ENCODE measurements around the gene TMEM270. TPM values are rescaled to one million over a fixed set of nuclear protein-coding genes. Genes with fewer than 3 reads are reported as not detected.

The TMEM270 gene
- total and polyA plus RNA-seq, 2 experiments from 2014 or later: not detected

DNA sequence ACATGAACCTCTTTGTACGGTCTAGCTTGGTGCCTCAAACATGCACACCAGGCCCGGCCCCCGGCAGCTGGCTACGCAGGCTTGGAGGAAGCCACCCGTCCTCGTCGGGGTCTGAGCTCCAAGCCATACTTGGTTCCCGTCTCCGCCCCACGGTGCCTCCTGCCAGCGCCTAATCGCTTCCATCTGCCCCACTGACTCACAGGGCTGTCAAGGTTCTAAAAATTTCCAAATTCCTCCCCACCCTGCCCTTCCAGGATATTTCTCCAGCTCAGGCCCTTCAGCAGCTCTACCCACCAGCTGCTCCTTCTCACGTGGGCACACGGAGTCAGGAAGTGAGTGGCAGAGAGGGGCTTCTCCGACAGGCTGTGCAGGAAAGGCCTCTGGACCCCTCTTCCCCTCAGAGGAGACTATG lies 38.8 kb downstream of the TMEM270 start:
- H3K27ac ChIP-seq: no peak overlapping the region
- TF ChIP-seq, protein P1, sequence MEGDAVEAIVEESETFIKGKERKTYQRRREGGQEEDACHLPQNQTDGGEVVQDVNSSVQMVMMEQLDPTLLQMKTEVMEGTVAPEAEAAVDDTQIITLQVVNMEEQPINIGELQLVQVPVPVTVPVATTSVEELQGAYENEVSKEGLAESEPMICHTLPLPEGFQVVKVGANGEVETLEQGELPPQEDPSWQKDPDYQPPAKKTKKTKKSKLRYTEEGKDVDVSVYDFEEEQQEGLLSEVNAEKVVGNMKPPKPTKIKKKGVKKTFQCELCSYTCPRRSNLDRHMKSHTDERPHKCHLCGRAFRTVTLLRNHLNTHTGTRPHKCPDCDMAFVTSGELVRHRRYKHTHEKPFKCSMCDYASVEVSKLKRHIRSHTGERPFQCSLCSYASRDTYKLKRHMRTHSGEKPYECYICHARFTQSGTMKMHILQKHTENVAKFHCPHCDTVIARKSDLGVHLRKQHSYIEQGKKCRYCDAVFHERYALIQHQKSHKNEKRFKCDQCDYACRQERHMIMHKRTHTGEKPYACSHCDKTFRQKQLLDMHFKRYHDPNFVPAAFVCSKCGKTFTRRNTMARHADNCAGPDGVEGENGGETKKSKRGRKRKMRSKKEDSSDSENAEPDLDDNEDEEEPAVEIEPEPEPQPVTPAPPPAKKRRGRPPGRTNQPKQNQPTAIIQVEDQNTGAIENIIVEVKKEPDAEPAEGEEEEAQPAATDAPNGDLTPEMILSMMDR (IDR thresholded peaks at IDR 0.05; ENCODE audit: low read depth, low read length): no peak
- DNase-seq (ENCODE audit: low read depth in 1 of 2, low spot score in 1 of 2): peak in 1 of 2 donors; percentile 59
- H3K9me3 ChIP-seq (ENCODE audit: low read depth): no peaks in the 10 kb centered on the region
- H3K27me3 ChIP-seq: no peaks in the 10 kb centered on the region
- no peaks in the 10 kb centered on the region for H3K36me3 ChIP-seq
- H3K4me3 ChIP-seq: no peak overlapping the region
- no peaks in the 10 kb centered on the region for H3K4me1 ChIP-seq (ENCODE audit: low read depth)

DNA sequence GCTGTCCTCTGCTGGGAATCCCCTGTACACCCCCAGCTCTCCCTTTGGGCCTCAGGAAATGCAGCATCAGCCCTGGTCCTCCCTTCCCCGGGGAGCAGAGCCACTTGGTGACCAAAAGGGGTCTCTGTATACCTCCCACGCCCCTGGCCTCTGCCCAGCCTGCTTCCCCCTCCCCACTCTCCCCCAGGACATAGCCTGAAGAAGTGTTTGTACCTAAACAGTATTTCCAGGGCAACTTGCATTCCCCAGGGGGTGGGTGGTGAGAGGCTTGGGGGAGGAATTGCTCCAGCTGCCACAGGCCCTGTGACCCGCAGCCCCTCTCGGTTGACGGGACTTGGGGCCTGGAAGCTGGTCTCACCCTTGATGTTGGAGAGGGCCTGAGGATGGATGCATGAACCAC lies 39.3 kb downstream of the TMEM270 start:
- no peaks in the 10 kb centered on the region for H3K4me1 ChIP-seq (ENCODE audit: low read depth)
- no peaks in the 10 kb centered on the region for H3K9me3 ChIP-seq (ENCODE audit: low read depth)
- no peak overlapping the region for H3K27ac ChIP-seq
- H3K4me3 ChIP-seq: no peak overlapping the region
- TF ChIP-seq, protein P1 (IDR thresholded peaks at IDR 0.05; ENCODE audit: low read depth, low read length): no peak
- no peaks in the 10 kb centered on the region for H3K36me3 ChIP-seq
- no peaks in the 10 kb centered on the region for H3K27me3 ChIP-seq
- no peak for DNase-seq (ENCODE audit: low read depth in 1 of 2, low spot score in 1 of 2)

DNA sequence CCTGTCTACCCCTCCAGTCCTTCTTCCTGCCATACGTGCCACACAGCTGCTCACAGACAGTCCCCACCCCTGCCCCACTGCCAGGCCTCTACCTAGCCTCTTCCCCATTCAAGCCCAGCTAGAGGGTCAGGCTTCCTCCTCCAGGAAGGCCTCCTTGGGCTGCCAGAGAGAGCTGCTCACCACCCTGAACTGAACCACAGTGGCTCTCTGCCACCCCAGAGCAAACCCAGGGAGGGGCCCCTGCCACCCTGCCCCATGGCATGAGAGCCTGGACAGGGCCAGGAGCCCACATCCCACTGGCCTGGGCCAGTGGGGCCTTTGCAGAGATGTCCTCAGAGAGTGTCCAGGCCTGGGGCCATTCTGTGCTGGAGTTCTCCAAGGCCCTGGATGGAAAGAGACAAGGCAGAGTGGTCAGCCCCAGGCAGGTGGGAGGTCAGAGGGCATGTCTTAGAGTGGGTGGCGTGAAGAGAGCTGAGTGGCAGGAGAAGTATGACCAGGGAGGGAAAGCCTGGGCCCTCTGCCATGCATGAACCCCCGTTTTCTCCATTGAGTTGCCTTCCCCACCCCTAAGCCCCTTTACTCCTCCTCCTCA lies 40.4 kb downstream of the TMEM270 start:
- no peak for DNase-seq (ENCODE audit: low read depth in 1 of 2, low spot score in 1 of 2)

DNA sequence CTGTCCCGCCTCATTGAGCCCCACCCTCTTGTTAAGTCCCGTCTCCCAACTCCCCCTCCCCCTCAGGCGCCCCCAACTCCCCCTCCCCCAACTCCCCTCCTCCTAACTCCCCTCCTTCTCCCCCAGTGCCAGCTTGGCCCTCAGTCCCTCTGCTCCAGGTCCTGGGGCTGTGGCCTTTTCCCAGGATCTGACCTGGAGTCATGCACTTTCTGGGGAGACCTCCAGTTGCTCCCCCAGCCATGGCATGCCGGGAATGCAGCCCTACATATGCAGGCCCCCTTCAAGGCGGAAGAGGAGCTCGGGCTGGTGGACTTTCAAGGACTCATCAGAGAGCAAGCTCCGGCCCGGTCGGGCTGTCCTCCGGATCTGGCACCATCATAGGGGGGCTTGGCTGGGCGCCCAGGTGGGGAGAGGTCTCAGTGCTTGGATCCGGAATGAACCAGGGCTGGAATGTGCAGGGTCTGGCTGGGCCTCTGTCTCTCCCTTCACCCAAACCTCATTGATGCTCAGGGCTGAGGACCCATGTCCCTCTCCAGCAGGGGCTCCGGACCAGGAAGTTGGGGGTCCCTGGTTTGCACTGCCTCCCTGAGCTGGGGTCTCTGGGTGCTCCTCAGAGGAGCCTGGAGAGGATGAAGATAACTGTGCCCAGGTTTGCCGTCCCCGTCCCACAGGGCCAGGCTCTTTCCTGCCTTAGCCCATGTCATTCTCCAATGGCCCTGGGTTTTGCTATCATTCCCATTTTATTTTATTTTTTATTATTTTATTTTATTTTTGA lies 41.1 kb downstream of the TMEM270 start:
- TF ChIP-seq, protein P1 (IDR thresholded peaks at IDR 0.05; ENCODE audit: low read depth, low read length): no peak

More for the DNA sequence above, 40.4 kb downstream of the TMEM270 start:
- no peak overlapping the region for H3K4me3 ChIP-seq
- H3K9me3 ChIP-seq (ENCODE audit: low read depth): no peaks in the 10 kb centered on the region
- no peaks in the 10 kb centered on the region for H3K4me1 ChIP-seq (ENCODE audit: low read depth)
- no peak overlapping the region for H3K27ac ChIP-seq
- no peaks in the 10 kb centered on the region for H3K27me3 ChIP-seq
- no peaks in the 10 kb centered on the region for H3K36me3 ChIP-seq
- TF ChIP-seq, protein P1 (IDR thresholded peaks at IDR 0.05; ENCODE audit: low read depth, low read length): no peak

DNA sequence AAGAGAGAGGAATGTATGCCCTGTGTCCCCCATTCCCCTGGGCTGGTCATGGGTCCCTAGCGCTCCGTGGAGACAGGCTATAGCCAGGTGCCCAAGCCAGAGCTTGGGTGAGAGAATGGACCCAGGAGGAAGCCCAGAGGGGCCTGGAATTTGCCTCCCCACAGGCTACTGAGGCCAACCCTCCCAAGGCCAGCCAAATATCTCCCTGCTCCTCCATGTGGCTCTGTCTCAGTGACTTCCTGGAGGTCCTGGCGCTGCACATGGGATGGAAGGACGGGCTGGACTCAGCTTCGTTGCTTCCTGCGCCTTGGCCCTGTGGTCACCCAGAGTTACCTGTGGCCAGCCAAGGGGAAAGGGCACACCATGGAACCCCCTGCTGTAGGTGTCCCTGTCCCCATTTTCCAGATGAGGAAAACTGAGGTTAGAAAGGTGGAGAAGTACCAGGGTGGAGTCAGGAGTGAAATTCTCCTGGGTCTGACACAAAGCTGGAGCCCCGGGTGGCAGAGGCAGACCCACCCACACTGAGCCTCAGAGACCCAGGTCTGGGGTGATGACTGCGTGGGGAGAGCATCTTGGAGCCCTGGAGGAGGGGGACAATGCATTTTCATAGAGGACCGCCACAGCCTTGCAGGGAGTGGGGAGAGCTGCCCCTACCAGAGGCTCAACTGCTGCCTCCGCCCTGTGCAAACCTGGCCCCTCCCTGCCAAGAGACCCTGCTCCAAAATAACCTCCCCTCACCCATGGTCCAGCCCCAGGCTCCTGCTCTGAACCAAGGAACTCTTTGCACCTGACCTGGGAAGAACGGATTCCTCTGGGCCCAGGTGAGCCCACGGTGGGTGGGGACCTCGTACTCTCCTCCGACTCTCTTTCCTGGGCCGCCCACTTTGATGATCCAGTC lies 42.6 kb downstream of the TMEM270 start:
- Histone ChIP-seq H3K4me1 (ENCODE audit: low read depth) (no peaks in the 10 kb centered on the region), H3K36me3 (no peaks in the 10 kb centered on the region), H3K27me3 (no peaks in the 10 kb centered on the region), H3K27ac (no peak overlapping the region), H3K4me3 (no peak overlapping the region), H3K9me3 (ENCODE audit: low read depth) (no peaks in the 10 kb centered on the region)
- TF ChIP-seq, protein P1 (IDR thresholded peaks at IDR 0.05; ENCODE audit: low read depth, low read length): no peak
- no peak for DNase-seq (ENCODE audit: low read depth in 1 of 2, low spot score in 1 of 2)

More for the DNA sequence above, 41.1 kb downstream of the TMEM270 start:
- Histone ChIP-seq H3K4me3 (no peak overlapping the region), H3K27ac (no peak overlapping the region), H3K27me3 (no peaks in the 10 kb centered on the region), H3K36me3 (no peaks in the 10 kb centered on the region), H3K4me1 (ENCODE audit: low read depth) (no peaks in the 10 kb centered on the region), H3K9me3 (ENCODE audit: low read depth) (no peaks in the 10 kb centered on the region)
- no peak for DNase-seq (ENCODE audit: low read depth in 1 of 2, low spot score in 1 of 2)
